Measurements from ENCODE around the gene ZNF536. TPM values are rescaled to one million over a fixed set of nuclear protein-coding genes. Genes with fewer than 3 reads are reported as not detected.

The ZNF536 gene
- total and polyA plus RNA-seq, 2 of the 4 experiments (the other 2 are of a cell fraction) = not detected

DNA sequence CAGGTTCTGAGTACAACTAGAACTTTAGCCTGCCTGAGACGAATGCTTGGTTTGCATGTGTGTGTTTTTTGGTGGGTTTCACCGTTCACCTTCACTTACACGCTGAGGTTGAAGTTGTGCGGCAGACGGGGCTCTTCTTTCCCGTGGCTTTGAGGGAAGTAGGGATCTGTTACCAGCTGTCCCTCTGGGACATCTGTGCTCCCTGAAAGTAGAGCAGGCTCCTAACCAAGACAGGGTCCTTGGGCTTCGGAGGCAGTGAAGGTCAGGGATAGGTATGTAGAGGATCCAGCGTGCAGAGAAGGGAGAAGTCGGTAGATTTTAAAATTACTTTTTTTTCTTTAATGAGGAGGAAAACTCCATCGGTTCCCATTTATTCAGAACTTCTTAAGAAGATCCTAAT is 48.7 kb downstream of the ZNF536 start:
- Histone ChIP-seq H3K23ac (ENCODE audit: low read depth, low read length) (no peak overlapping the region), H3K9me1 (ENCODE audit: insufficient read depth, low read length) (no peaks in the 10 kb centered on the region), H3K27me3 (ENCODE audit: control insufficient read depth, insufficient read depth, low read length) (no peaks in the 10 kb centered on the region), H4K5ac (ENCODE audit: low read depth, low read length) (no peak overlapping the region), H2BK5ac (ENCODE audit: low read depth, low read length, poor library complexity, severe bottlenecking) (no peak overlapping the region), H3K9me3 (ENCODE audit: control insufficient read depth, insufficient read depth, low read length) (peaks cover 20% of the 10 kb centered on the region), H2AK5ac (ENCODE audit: low read depth, low read length) (no peak overlapping the region), H3K4me3 (ENCODE audit: insufficient read depth, low read depth, low read length) (no peak overlapping the region), H2AFZ (replicated peaks; ENCODE audit: low read length, poor library complexity) (no peak overlapping the region), H2BK120ac (ENCODE audit: low read depth, low read length) (no peak overlapping the region), H3K9ac (ENCODE audit: low read depth, low read length) (no peak overlapping the region), H3K36me3 (ENCODE audit: control insufficient read depth, insufficient read depth, low read length) (no peaks in the 10 kb centered on the region), H3K14ac (replicated peaks; ENCODE audit: low read depth, low read length) (no peak overlapping the region), H3K4me2 (ENCODE audit: low read depth, low read length) (no peak overlapping the region), H2BK15ac (ENCODE audit: low read depth, low read length) (no peak overlapping the region), H3K56ac (ENCODE audit: extremely low read depth, insufficient read depth, low read length) (no peak overlapping the region), H4K20me1 (ENCODE audit: insufficient read depth, low read length) (no peaks in the 10 kb centered on the region), H3K4me1 (ENCODE audit: control insufficient read depth, insufficient read depth, low read length) (no peaks in the 10 kb centered on the region), H3K18ac (ENCODE audit: low read depth, low read length) (no peak overlapping the region), H3K4ac (ENCODE audit: low read depth, low read length) (no peak overlapping the region), H3K27ac (ENCODE audit: insufficient read depth, low read length) (no peak overlapping the region), H2AK9ac (replicated peaks; ENCODE audit: low read depth, low read length, poor library complexity) (no peak overlapping the region), H3K79me1 (ENCODE audit: low read depth in 1 of 2, low read length in 2 of 2) (no peaks in the 10 kb centered on the region), H4K91ac (ENCODE audit: insufficient read depth, low read depth, low read length) (no peak overlapping the region), H4K8ac (ENCODE audit: low read depth in 2 of 2, low read length in 2 of 2) (no peak overlapping the region), H2BK20ac (ENCODE audit: low read depth, low read length) (no peak overlapping the region)
- 57% methylated on average over 2 of the region's 10 CpGs; no CpG with 5 or more reads in 1 of the 2 experiments for WGBS, 2 experiments (ENCODE audit: extremely low coverage in 2 of 2, insufficient read length in 1 of 2)
- DNase-seq (no peak), ATAC-seq (ENCODE audit: low read depth) (no peak)
- POLR2A ChIA-PET (ENCODE audit: unreplicated experiment) = no interaction called here
- in situ Hi-C loops (cut with MboI; ENCODE audit: low sequenced_read_pairs) = no loop called here
- BruUV-seq (replicated peaks) = no TSS peak
- CTCF ChIA-PET = no interaction called here
- no peak for TF ChIP-seq MAZ (IDR thresholded peaks at IDR 0.05; ENCODE audit: borderline replicate concordance, low read depth, low read length)
- no peak for TF ChIP-seq POLR2A (IDR thresholded peaks at IDR 0.05; ENCODE audit: low read depth, low read length)
- TF ChIP-seq, protein P1, sequence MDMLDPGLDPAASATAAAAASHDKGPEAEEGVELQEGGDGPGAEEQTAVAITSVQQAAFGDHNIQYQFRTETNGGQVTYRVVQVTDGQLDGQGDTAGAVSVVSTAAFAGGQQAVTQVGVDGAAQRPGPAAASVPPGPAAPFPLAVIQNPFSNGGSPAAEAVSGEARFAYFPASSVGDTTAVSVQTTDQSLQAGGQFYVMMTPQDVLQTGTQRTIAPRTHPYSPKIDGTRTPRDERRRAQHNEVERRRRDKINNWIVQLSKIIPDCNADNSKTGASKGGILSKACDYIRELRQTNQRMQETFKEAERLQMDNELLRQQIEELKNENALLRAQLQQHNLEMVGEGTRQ (IDR thresholded peaks at IDR 0.05; ENCODE audit: low read depth, low read length) = no peak
- no peak for TF ChIP-seq NFE2L2 (IDR thresholded peaks at IDR 0.05; ENCODE audit: low read depth, low read length)
- TF ChIP-seq, protein P2, sequence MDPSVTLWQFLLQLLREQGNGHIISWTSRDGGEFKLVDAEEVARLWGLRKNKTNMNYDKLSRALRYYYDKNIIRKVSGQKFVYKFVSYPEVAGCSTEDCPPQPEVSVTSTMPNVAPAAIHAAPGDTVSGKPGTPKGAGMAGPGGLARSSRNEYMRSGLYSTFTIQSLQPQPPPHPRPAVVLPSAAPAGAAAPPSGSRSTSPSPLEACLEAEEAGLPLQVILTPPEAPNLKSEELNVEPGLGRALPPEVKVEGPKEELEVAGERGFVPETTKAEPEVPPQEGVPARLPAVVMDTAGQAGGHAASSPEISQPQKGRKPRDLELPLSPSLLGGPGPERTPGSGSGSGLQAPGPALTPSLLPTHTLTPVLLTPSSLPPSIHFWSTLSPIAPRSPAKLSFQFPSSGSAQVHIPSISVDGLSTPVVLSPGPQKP (IDR thresholded peaks at IDR 0.05; ENCODE audit: borderline replicate concordance, low read depth, low read length) = no peak
- no peak for TF ChIP-seq RFX5 (IDR thresholded peaks at IDR 0.05; ENCODE audit: low read depth, low read length)
- no peak for TF ChIP-seq SMC3 (IDR thresholded peaks at IDR 0.05; ENCODE audit: low read depth, low read length)
- TF ChIP-seq RAD21 (IDR thresholded peaks at IDR 0.05; ENCODE audit: low read length) = no peak
- TF ChIP-seq CEBPB (IDR thresholded peaks at IDR 0.05; ENCODE audit: low read depth, low read length) = no peak
- TF ChIP-seq MXI1 (IDR thresholded peaks at IDR 0.05; ENCODE audit: borderline replicate concordance, low read depth, low read length) = no peak
- dilution Hi-C loops (cut with HindIII; ENCODE audit: low sequenced_read_pairs, unreplicated experiment) = no loop called here
- intact Hi-C loops (cut with micrococcal nuclease) = no loop called here

All from IMR-90 (cell line).